H1 (cell line): Measurements from ENCODE around the gene RASGRP3. TPM values are rescaled to one million over a fixed set of nuclear protein-coding genes. Genes with fewer than 3 reads are reported as not detected.
A peak's percentile ranks its signal among the peaks of the same experiment; 100 is the strongest.

Experiments used
- ASH2L ChIP-seq: fragments of 200-600, 300-600 bp; sonication (generic); IDR thresholded peaks from one replicate; pipeline ENCODE4 v1.7.1; 2017; ENCODE audit warnings: low read length
- ATF3 ChIP-seq: IDR thresholded peaks from 2 replicates; pipeline ENCODE4 v1.6.1; 2011; ENCODE audit warnings: low read depth, mild to moderate bottlenecking, low read length; ENCODE audit not compliant: insufficient read depth
- BACH1 ChIP-seq: IDR thresholded peaks from 2 replicates; pipeline ENCODE4 v1.6.1; 2012; ENCODE audit warnings: low read length, improper control_type of control experiment
- CEBPB ChIP-seq: IDR thresholded peaks from 2 replicates; pipeline ENCODE4 v1.6.1; 2012; ENCODE audit warnings: low read depth, low read length
- CTBP2 ChIP-seq: IDR thresholded peaks from 2 replicates; pipeline ENCODE4 v1.7.0; 2011; ENCODE audit warnings: borderline replicate concordance, mild to moderate bottlenecking, moderate library complexity, mixed read lengths, low read length; ENCODE audit not compliant: insufficient read depth, insufficient read length
- E2F6 ChIP-seq: IDR thresholded peaks from 2 replicates; pipeline ENCODE4 v1.6.1; 2012; ENCODE audit warnings: inconsistent platforms
- EZH2 ChIP-seq: fragments of 200-600 bp; sonication (generic); IDR thresholded peaks from 2 replicates; pipeline ENCODE4 v1.7.1; 2012; ENCODE audit warnings: low read depth, mild to moderate bottlenecking, moderate library complexity, low read length, inconsistent platforms; ENCODE audit not compliant: severe bottlenecking
- FOSL1 ChIP-seq: IDR thresholded peaks from 2 replicates; pipeline ENCODE4 v1.6.1; 2011; ENCODE audit warnings: mild to moderate bottlenecking, low read depth, low read length, moderate library complexity; ENCODE audit not compliant: insufficient read depth
- HDAC2 ChIP-seq, 2 experiments: fragments of 300-600 bp in 1 of 2; sonication (generic) in 1 of 2; IDR thresholded peaks; 2 replicates each; pipeline ENCODE4 v1.6.1; 2011 to 2012; ENCODE audit warnings: low read depth in 2 of 2, low read length in 2 of 2, mild to moderate bottlenecking in 2 of 2, moderate library complexity in 2 of 2, borderline replicate concordance in 1 of 2, inconsistent platforms in 1 of 2
- HDAC6 ChIP-seq: IDR thresholded peaks from one replicate; pipeline ENCODE4 v1.7.1; 2012; ENCODE audit warnings: low read depth, mild to moderate bottlenecking, inconsistent platforms, low read length, moderate library complexity
- KDM5A ChIP-seq: fragments of 200-600 bp; IDR thresholded peaks from 2 replicates; pipeline ENCODE4 v1.7.1; 2012; ENCODE audit warnings: mild to moderate bottlenecking, low read length, inconsistent platforms, mixed read lengths
- MAFK ChIP-seq: IDR thresholded peaks from 2 replicates; pipeline ENCODE4 v1.6.1; 2012; ENCODE audit warnings: low read depth, mild to moderate bottlenecking, improper control_type of control experiment, low read length
- NRF1 ChIP-seq: IDR thresholded peaks from 2 replicates; pipeline ENCODE4 v1.6.1; 2011; ENCODE audit warnings: mild to moderate bottlenecking, low read depth, low read length, improper control_type of control experiment
- POLR2AphosphoS5 ChIP-seq: IDR thresholded peaks from 2 replicates; pipeline ENCODE4 v1.6.1; 2011; ENCODE audit warnings: low read depth, low read length
- RFX5 ChIP-seq: IDR thresholded peaks from 2 replicates; pipeline ENCODE4 v1.6.1; 2011; ENCODE audit warnings: low read depth, low read length, improper control_type of control experiment, borderline replicate concordance
- RXRA ChIP-seq: IDR thresholded peaks from 2 replicates; pipeline ENCODE4 v1.6.1; 2011; ENCODE audit warnings: low read depth, mild to moderate bottlenecking, low read length, moderate library complexity; ENCODE audit not compliant: insufficient read depth
- SAP30 ChIP-seq: fragments of 300-600 bp; sonication (generic); IDR thresholded peaks from 2 replicates; pipeline ENCODE4 v1.7.1; 2012; ENCODE audit warnings: low read length, moderate library complexity, mild to moderate bottlenecking, inconsistent platforms; ENCODE audit not compliant: insufficient read depth, insufficient replicate concordance
- SIX5 ChIP-seq: IDR thresholded peaks from 2 replicates; pipeline ENCODE4 v1.6.1; 2011; ENCODE audit warnings: mild to moderate bottlenecking, low read depth, low read length
- SP1 ChIP-seq: IDR thresholded peaks from 2 replicates; pipeline ENCODE4 v1.6.1; 2011; ENCODE audit warnings: low read depth, low read length
- SRF ChIP-seq: IDR thresholded peaks from 2 replicates; pipeline ENCODE4 v1.6.1; 2011; ENCODE audit warnings: mild to moderate bottlenecking, low read depth, low read length, moderate library complexity
- SUZ12 ChIP-seq: fragments of 200-600 bp; sonication (generic); IDR thresholded peaks from 2 replicates; pipeline ENCODE4 v1.6.1; 2012; ENCODE audit warnings: mild to moderate bottlenecking, inconsistent platforms, low read length, moderate library complexity, mixed read lengths
- TBP ChIP-seq: IDR thresholded peaks from 2 replicates; pipeline ENCODE4 v1.6.1; 2011; ENCODE audit warnings: low read depth, low read length, improper control_type of control experiment
- TCF12 ChIP-seq: IDR thresholded peaks from 2 replicates; pipeline ENCODE4 v1.6.1; 2011; ENCODE audit warnings: low read depth, mild to moderate bottlenecking, low read length
- YY1 ChIP-seq: IDR thresholded peaks from 2 replicates; pipeline ENCODE4 v1.6.1; 2011; ENCODE audit warnings: low read depth, mild to moderate bottlenecking, low read length
- polyA plus RNA-seq, 7 experiments: library from polyadenylated mRNA; depleted of rRNA in 3 of 7; stranded (reverse) in 5 of 7; unstranded in 2 of 7; fragments of >200 nt in 5 of 7; fragments of 200-250 nt in 2 of 7; gene quantifications; 1 replicate in 5 of 7; 2 replicates in 1 of 7; 4 replicates in 1 of 7; pipeline versions ENCODE4 v1.2.1 to v1.2.3, GENCODE V29; 2011 to 2013; ENCODE audit warnings: missing spikeins in 2 of 7, mixed read lengths in 2 of 7
- total RNA-seq: library from RNA; stranded (reverse); fragmentation: NEBNext Ultra II Directional; extraction: Animal tissue kit (Norgen Biotek cat#: 25700); gene quantifications from 2 replicates; pipeline ENCODE4 v1.2.1, GENCODE V29; 2021

RASGRP3 gene
- total and polyA plus RNA-seq, 2 of the 8 experiments (the other 6 are each of a cell fraction or from before 2014, with no cell fraction given) = 0.06 TPM; not detected in 1

GRCh38 chr2:33599175-33599942, 122.9 kb downstream of the RASGRP3 start, which contains the start of gene FAM98A (continued):
- TF ChIP-seq POLR2AphosphoS5 (peak; percentile 16; the same call in 1 of the 2 replicates), FOSL1 (no peak), SAP30 (no peak), KDM5A (no peak), TCF12 (no peak), E2F6 (peak; percentile 89), MAFK (no peak), CTBP2 (no peak), HDAC6 (no peak), SP1 (no peak), YY1 (no peak), SRF (no peak), BACH1 (peak; percentile 92), HDAC2 (IDR thresholded peaks at IDR 0.05; ENCODE audit: borderline replicate concordance in 1 of 2, low read depth in 2 of 2, low read length in 2 of 2) (peak; percentile 94 to 96; a peak in 2 of 4 replicates), RXRA (no peak), SUZ12 (no peak), EZH2 (no peak), TBP (peak; percentile 17; the same call in 1 of the 2 replicates), NRF1 (peak; percentile 99), ASH2L (peak; percentile 61), CEBPB (no peak), SIX5 (no peak), RFX5 (no peak), ATF3 (no peak)
